ENCODE measurements around the gene AKAP14.

DNA sequence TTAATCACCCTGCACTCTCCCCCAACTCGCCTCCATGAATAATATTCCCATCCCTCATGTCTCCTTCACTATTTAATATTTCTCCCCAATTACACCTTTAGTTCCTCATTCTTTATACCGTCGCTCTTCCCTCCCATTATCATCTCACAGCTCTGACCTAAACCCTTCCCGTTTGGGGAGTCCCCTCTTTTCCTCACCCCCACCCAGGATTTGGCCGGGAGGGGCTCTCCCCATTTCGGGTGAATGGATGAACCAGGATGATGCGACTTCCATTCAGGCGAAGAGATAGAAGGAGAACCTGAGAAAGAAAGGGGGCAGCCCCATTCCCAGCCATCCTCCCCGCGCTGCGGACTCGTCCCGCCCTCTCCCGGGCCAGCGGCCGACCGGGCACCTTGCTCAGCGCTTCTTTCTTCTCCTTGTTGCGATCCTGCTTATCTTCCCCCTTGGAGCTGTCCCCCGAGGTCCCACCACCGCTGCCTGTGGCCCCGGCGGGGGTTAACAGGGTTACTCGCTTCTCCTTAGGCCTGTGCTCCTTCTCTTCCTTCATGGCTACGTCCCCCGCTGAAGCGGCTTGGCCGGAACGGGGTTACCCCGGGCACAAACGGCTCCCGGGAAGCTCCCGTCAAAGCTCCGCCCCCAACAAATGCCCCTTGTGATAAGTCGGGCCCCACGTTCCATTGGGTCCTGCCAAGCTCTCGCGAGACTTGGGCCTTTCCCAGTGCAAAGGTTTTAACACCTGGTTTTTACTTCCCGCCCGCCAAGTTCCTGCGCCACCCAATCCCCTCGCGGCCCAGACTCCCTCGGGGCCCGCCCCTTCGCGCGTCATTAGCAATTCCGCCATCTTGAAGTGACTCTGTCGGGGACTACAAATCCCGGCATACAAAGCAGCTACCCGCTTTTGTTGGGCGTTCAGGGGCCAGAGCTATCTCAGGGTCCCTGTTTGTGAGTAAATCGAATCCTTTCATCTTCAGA, 43.0 kb upstream of the AKAP14 start, which contains the start of gene UPF3B:
- TF ChIP-seq, protein P1, sequence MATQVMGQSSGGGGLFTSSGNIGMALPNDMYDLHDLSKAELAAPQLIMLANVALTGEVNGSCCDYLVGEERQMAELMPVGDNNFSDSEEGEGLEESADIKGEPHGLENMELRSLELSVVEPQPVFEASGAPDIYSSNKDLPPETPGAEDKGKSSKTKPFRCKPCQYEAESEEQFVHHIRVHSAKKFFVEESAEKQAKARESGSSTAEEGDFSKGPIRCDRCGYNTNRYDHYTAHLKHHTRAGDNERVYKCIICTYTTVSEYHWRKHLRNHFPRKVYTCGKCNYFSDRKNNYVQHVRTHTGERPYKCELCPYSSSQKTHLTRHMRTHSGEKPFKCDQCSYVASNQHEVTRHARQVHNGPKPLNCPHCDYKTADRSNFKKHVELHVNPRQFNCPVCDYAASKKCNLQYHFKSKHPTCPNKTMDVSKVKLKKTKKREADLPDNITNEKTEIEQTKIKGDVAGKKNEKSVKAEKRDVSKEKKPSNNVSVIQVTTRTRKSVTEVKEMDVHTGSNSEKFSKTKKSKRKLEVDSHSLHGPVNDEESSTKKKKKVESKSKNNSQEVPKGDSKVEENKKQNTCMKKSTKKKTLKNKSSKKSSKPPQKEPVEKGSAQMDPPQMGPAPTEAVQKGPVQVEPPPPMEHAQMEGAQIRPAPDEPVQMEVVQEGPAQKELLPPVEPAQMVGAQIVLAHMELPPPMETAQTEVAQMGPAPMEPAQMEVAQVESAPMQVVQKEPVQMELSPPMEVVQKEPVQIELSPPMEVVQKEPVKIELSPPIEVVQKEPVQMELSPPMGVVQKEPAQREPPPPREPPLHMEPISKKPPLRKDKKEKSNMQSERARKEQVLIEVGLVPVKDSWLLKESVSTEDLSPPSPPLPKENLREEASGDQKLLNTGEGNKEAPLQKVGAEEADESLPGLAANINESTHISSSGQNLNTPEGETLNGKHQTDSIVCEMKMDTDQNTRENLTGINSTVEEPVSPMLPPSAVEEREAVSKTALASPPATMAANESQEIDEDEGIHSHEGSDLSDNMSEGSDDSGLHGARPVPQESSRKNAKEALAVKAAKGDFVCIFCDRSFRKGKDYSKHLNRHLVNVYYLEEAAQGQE (IDR thresholded peaks at IDR 0.05) = peak; percentile 37
- TF ChIP-seq, protein P2, sequence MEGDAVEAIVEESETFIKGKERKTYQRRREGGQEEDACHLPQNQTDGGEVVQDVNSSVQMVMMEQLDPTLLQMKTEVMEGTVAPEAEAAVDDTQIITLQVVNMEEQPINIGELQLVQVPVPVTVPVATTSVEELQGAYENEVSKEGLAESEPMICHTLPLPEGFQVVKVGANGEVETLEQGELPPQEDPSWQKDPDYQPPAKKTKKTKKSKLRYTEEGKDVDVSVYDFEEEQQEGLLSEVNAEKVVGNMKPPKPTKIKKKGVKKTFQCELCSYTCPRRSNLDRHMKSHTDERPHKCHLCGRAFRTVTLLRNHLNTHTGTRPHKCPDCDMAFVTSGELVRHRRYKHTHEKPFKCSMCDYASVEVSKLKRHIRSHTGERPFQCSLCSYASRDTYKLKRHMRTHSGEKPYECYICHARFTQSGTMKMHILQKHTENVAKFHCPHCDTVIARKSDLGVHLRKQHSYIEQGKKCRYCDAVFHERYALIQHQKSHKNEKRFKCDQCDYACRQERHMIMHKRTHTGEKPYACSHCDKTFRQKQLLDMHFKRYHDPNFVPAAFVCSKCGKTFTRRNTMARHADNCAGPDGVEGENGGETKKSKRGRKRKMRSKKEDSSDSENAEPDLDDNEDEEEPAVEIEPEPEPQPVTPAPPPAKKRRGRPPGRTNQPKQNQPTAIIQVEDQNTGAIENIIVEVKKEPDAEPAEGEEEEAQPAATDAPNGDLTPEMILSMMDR (IDR thresholded peaks at IDR 0.05; ENCODE audit: low read depth, low read length, missing input control) = no peak
- TF ChIP-seq YY1 (IDR thresholded peaks at IDR 0.05) = peak; percentile 98
- TF ChIP-seq, protein P3, sequence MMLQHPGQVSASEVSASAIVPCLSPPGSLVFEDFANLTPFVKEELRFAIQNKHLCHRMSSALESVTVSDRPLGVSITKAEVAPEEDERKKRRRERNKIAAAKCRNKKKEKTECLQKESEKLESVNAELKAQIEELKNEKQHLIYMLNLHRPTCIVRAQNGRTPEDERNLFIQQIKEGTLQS (IDR thresholded peaks at IDR 0.05) = no peak
